Measurements from ENCODE around the gene SH2D1A.

SH2D1A gene

DNA sequence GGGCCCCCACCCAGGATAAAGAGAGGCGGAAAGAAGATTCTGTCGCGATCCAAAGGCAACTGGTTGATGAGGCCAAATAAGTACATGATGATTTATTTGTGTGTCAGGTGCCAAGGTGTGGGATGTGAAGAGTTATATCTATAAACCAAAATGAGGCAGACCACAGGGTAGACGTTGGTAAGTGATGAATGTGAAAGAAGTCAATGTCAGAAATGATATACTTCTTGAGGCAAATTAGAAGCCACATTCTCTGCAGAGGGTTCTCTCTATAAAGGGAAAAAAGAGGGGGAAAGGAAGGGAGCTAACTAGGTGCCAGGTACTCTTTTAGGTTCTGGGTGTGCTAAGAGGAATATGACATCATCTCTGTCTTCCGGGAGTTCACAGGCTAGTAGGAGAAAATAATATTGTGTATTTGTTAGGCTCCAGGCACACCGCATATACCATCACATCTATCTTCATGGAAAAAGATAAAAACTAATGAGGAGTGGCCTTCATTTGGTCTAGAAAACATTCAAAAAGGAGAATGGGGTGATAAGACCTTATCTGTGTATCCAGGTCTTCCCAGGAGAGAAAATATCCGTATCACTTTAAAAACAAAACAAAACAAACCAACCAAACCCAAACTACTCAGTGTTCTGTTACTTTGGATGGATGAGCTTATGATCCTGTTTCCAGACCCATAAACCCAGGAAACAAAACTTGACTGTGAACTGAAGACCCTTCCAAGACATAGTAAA, 4.8 kb upstream of the SH2D1A start:
- CTCF ChIA-PET, result no interaction called here

DNA sequence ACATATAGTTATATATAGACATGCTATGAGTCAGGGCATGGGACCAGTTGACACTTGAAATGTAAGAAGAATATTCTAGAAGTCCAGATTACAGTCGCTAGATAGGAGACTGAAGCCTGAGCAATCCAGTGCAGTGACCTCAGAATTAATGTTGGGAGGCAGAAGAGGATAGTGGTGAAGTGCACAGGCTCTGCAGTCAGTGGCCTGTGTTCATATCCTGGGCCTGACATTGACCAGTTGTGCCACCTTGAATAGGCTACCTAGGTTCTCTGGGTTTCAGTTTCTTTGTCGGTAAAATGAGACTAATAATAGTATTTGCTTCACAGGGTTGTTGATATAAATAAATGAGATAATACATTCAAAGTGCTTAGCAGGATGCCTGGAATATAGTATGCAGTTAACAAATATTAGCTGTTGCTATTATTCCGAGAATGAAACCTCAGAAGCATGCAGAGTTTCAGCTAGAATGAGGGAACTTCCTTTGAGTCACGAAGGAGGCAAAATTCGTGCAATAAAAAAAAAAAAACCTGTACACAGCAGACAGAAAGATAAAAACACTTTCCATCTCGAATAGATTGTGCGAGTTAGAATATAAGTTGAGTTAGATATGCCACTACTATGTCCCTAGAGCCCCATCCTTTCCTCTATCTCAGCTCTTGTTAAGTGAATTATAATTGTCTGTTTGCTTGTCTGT, 4.0 kb upstream of the SH2D1A start:
- ChIA-PET CTCF (no interaction called here), POLR2A (no interaction called here)
- no peak overlapping the region for H3K4me3 ChIP-seq (ENCODE audit: low read depth, low read length)
- TF ChIP-seq, protein P1, sequence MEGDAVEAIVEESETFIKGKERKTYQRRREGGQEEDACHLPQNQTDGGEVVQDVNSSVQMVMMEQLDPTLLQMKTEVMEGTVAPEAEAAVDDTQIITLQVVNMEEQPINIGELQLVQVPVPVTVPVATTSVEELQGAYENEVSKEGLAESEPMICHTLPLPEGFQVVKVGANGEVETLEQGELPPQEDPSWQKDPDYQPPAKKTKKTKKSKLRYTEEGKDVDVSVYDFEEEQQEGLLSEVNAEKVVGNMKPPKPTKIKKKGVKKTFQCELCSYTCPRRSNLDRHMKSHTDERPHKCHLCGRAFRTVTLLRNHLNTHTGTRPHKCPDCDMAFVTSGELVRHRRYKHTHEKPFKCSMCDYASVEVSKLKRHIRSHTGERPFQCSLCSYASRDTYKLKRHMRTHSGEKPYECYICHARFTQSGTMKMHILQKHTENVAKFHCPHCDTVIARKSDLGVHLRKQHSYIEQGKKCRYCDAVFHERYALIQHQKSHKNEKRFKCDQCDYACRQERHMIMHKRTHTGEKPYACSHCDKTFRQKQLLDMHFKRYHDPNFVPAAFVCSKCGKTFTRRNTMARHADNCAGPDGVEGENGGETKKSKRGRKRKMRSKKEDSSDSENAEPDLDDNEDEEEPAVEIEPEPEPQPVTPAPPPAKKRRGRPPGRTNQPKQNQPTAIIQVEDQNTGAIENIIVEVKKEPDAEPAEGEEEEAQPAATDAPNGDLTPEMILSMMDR (IDR thresholded peaks at IDR 0.05; ENCODE audit: insufficient read depth, low read length, missing control alignments), result no peak
- DNase-seq (ENCODE audit: low read depth, low spot score), result no peak

More for the DNA sequence above, 4.8 kb upstream of the SH2D1A start:
- TF ChIP-seq, protein P1 (IDR thresholded peaks at IDR 0.05; ENCODE audit: insufficient read depth, low read length, missing control alignments), result no peak
- POLR2A ChIA-PET, result no interaction called here
- no peak overlapping the region for H3K4me3 ChIP-seq (ENCODE audit: low read depth, low read length)
- no peak for DNase-seq (ENCODE audit: low read depth, low spot score)

DNA sequence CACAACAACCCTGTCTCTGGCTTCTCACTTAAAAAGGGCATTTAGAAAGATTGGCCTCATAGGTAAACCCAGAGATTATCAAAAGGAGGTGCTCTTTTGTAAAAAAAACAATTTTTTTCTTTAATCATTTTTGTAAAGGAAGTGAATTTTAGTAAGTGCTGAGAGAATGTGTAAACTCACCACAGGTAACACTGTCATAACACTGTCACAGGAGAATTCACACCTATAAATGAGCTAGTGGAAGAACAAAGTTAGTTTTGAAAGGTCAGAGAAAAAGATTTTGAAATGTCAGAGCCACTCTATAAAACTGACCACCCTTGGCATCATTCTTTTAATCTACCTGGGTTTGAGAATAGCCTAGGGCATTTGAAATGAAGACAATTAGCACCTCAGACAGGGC, 3.3 kb upstream of the SH2D1A start:
- H3K4me3 ChIP-seq (ENCODE audit: low read depth, low read length), result no peak overlapping the region
- no peak for DNase-seq (ENCODE audit: low read depth, low spot score)
- CTCF ChIA-PET, result no interaction called here
- POLR2A ChIA-PET, result no interaction called here
- TF ChIP-seq, protein P1 (IDR thresholded peaks at IDR 0.05; ENCODE audit: insufficient read depth, low read length, missing control alignments), result no peak

DNA sequence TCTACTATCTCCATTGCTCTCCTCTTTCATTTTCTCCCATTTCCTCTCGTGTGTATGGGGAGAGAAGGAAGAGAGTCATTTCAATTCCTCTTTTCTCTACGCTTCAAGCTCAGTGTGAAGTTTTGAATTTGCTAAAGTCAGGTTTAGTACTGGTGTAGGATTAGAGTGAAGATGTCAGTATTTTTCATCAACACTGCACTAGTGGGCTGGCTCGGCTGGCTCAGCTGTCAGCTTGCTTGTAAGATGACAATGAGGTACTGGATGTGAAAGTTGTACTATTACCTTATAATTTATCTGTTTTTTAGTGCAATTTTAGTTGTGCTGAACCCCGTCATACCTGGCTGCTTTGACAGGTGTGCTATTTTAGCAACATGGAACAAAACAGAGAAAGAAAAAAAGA, 2.1 kb upstream of the SH2D1A start:
- TF ChIP-seq, protein P1 (IDR thresholded peaks at IDR 0.05; ENCODE audit: insufficient read depth, low read length, missing control alignments), result no peak
- ChIA-PET CTCF (no interaction called here), POLR2A (no interaction called here)
- DNase-seq (ENCODE audit: low read depth, low spot score), result no peak
- no peak overlapping the region for H3K4me3 ChIP-seq (ENCODE audit: low read depth, low read length)

DNA sequence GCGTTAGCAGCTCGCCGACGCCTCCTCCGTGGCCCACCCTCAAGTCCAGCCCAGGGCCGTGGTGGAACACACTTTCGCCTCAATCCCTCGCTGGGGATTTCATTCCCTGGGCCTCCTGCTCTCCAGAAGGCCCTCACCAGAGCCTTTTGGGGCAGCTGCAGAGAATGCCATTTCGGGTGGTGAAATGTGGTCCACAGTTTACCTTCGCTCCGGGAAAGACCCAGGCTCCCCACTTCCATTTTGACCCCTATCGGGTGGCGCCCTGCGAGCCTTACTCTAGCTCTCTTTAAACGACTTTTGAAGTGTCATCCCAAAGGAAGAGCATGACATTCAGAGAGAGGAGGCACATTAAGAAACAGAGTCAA, 496 bp downstream of the SH2D1A start:
- no peak overlapping the region for H3K4me3 ChIP-seq (ENCODE audit: low read depth, low read length)
- ChIA-PET CTCF (no interaction called here), POLR2A (no interaction called here)
- TF ChIP-seq, protein P1 (IDR thresholded peaks at IDR 0.05; ENCODE audit: insufficient read depth, low read length, missing control alignments), result no peak
- no peak for DNase-seq (ENCODE audit: low read depth, low spot score)

DNA sequence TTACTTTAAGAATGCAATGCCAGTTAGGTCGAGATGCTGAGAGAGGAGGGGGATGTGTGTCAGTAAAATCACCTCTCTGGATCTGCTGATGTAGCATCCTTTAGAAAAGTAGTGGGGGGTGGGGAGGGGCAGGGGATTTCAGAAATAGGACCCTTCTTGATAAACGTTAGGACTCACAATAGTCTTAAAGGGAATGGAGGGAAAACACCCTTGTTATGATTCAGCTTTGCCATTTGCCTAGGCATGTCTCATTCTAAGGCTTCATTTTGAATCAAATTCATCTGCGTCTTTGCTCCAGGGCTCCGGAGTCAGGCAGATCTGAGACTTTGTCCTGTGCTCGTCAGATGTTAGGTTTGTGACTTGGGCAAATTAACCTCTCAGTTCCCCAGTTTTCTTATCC, 879 bp downstream of the SH2D1A start:
- no peak overlapping the region for H3K4me3 ChIP-seq (ENCODE audit: low read depth, low read length)
- CTCF ChIA-PET, result no interaction called here
- TF ChIP-seq, protein P1 (IDR thresholded peaks at IDR 0.05; ENCODE audit: insufficient read depth, low read length, missing control alignments), result no peak
- DNase-seq (ENCODE audit: low read depth, low spot score), result no peak
- POLR2A ChIA-PET, result no interaction called here
